ENCODE measurements around the gene SLC6A3.

- TF ChIP-seq CTCF (IDR thresholded peaks at IDR 0.05; ENCODE audit: low read depth, low read length) (no peak), EZH2phosphoT487 (IDR thresholded peaks at IDR 0.05; ENCODE audit: low read depth) (no peak)
Measured at GRCh38 chr5:1413211-1413610, 32.0 kb downstream of the SLC6A3 start.

Measured in OCI-LY3 (cell line).